Stimulated activated naive CD8-positive, alpha-beta T cell treated with anti-CD3 and anti-CD28 coated beads, Interleukin-15, Interleukin-2, amounts not matched to agents 100 U/mL and 50 U/mL, for 24 hours (primary cell): ENCODE measurements around the gene GAS7.

Source experiments
- ATAC-seq: fragments of 150-1000 bp; cut with Tn5 transposase; one replicate; pipeline ENCODE4 v1.10.0; 2021
- DNase-seq: peaks from one replicate; pipeline ENCODE4 v3.0.0; 2021

The GAS7 gene

DNA sequence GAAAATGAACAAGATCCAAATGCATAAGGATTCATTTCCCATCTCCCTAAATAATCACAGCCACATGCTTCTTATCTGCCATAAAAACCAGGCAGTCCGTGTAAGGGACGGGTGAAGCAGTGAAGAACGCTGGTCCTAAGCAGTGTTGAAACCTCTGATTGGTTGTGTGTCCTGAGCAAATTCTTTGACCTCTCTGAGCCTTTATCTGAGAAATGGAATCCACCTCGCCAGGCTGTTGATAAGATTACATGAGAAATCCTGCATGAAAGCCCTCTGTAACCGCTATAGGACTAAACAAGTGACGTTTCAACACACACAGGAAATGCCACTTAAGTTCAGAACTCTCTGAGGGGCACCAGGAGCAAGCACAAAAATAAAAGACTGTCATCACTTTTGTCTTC is 26.8 kb downstream of the GAS7 start:
- ATAC-seq (peak; percentile 51), DNase-seq (no peak)

DNA sequence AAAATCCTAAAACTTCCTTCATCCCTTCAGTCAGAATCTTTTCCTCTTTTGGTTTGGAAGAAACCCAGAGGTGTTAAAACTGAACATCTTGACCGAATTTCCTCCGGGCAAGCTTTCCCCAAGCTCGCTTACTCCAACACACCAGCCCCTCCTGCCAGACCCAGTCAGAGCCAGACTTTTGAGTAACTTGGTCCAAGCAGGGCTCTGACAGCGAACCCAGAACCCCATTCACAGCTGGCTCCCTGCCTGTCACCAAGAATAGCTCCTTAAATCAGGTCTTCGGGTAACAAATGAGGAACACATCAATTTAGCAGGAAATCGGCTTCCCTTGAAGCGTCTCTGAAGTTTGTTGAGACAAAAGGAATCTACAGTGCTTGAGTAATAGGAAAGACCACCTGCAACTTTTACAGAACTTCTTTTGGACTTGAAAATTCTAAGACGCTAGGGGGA is 27.3 kb downstream of the GAS7 start:
- DNase-seq = no peak
- no peak for ATAC-seq

DNA sequence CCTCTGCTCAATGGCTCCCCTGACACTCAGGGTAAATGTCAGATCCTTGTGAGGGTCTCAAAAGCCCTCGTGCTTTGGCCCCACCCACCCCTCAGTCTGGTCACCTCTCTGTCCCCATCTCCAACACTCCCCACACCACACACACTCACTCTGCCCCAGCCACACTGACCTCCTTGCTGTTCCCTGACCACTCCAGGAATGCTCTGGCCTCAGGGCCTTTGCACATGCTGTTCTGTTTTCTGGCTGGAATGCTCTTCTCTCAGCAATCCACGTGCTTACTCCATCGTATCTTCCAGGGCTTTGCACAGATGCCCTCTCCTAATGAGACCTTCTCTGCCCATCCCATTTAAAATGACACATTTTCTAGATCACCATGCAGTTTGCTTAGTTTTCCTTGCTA is 28.2 kb downstream of the GAS7 start:
- no peak for ATAC-seq

DNA sequence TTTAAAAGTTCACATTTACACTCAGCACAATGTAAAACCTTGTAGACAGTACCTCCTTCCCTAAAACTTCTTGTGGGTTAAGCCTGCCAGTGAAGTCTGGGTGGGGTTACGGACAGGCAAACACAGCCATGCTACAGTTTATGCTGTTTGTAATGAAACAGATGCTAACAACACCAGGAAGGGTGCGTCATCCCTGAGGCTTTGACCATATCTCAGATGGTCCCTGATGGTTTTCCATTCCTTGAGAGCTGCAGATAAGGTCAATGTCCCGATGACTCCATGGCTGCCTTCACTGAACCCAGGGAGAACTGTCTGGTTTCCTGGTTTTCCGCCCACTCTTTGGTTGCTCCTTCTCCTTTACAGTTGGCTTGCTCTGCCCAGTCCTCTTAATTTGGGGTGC is 29.1 kb downstream of the GAS7 start:
- no peak for ATAC-seq
- no peak for DNase-seq

More for the DNA sequence above, 28.2 kb downstream of the GAS7 start:
- DNase-seq = no peak

DNA sequence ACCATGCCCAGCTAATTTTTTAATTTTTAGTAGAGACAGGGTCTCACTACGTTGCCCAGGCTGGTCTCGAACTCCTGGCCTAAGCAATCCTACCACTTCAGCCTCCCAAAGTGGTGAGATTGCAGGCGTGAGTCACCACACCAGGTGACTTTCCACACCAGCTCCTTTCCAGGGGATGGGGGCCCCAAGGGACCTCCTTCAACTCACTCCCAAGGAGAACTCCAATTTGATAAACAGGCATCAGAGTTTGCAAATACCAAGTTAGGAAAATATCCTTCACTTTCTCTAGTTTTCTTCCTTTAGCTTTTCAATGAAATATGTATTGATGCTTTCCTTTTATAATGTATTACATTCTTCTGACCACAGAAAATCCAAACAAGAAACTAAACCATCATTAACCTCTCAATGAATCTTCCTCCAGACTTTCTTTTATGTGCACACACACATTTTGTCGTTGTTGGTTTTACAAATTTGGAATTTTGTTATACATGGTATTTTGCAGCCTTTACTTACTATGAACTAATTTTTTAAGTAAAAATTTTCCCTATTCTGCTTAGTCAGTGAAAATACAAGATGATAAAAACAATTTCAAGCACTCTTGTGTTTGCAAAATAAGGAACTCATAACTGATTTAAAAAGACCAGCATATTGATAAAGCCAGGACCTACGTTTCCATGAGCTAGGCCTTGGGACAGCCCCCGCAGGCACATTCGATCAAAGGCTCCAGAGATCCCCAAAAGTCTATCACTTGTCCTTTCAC is 32.0 kb downstream of the GAS7 start:
- no peak for ATAC-seq
- DNase-seq = no peak

DNA sequence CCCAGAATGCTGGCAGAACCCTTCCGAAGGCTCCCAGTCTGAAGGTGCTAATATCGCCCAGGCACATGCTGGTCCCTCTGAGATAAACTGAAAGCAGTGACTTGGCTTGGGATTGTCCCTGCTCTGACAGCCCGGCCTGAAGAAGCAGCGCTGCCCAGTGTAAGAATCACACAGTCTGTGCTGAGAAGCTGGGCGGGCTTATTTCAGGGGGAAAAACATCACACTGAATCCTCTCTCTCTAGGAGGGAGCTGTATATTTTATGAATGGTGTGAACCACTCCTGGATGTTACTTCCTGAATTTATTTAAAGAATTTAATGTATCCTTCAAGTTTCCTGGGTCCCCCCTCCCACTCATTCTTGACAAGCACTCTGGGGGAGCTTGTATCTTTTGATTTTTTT is 36.3 kb downstream of the GAS7 start:
- ATAC-seq = peak; percentile 59
- no peak for DNase-seq

DNA sequence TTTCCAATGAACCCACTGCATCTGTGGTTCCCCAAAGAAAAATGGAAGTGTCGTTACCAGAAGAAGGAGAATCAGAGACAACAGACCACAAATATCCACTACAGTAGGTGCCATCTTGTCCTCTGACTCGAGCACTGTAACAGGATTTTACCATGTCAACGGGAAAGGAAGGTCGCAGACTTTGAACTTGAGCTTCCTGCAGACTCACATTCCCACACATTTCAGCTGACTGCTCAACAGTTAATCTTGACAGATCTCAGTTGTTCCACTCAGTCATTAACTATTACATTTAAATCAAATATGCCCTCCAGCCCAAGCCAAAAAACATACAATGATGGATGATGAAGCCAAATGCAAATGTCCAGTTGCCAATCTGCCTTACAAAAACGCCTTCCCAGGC is 37.0 kb downstream of the GAS7 start:
- no peak for DNase-seq
- ATAC-seq = no peak

DNA sequence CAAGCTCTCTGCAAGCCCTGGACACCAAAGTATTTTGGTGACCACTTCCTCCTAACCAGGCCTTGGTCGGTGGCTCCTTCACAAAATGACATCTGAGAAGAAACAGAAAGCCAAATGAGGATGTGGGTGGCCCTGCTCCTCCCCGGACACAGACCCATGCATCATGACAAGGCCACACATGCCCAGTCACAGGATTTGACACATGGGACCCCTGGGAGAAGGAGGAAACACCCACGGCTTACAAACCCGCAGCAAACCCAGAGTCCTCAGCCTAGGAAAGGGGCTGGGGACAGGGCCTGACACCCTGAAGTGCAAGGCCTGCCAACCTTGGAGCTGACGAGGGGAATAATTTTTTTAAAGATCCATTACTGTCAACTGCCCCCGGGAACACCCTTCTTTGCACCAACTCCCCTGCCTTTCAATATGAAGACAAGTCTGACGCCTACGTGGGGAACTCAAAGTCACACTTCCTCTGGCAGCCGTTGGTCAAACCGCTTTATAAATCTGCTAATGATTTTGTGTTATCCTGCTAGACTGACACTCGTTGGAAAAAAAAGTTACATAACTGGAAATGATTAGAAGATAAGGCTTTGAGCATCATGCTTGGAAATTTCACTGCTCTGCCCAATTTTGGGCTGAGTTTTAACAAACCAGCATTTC is 41.3 kb downstream of the GAS7 start:
- ATAC-seq = peak; percentile 50

DNA sequence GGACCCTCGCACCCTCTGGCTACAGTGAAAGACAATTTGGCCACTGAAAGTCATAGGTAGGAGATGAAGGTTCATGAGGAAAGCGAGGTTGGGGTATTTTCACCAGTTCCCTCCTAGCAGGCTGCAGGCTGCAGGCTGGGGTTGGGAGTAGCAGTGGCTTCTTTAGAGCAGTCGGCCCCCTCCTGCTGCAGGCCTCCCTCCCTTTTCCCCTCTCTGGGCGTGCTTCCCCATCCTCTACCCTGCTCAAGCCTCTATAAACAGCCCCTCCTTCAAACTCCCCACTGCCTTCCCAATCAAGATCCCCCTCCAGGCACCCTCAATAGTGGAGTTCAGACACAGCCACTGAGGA is 41.8 kb downstream of the GAS7 start:
- DNase-seq (no peak), ATAC-seq (no peak)

More for the DNA sequence above, 41.3 kb downstream of the GAS7 start:
- peak; percentile 32 for DNase-seq

DNA sequence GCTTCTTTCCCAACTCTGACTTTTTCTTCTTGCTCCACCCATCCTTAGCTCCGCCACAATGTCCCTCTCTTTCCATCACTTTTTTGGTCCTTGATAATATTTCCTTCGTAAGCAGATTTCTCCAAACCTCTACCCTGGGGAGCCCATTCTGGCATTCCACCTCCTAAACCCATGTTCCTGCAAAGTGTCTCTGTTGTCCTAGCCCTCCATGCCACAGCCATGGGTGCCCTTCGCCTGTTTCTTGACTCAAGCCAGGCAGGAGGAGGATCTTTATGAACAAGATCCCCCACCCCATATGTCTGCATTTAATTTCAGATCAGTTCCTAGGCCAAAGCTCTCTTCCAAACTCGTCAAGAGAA is 42.4 kb downstream of the GAS7 start:
- DNase-seq (no peak), ATAC-seq (no peak)

DNA sequence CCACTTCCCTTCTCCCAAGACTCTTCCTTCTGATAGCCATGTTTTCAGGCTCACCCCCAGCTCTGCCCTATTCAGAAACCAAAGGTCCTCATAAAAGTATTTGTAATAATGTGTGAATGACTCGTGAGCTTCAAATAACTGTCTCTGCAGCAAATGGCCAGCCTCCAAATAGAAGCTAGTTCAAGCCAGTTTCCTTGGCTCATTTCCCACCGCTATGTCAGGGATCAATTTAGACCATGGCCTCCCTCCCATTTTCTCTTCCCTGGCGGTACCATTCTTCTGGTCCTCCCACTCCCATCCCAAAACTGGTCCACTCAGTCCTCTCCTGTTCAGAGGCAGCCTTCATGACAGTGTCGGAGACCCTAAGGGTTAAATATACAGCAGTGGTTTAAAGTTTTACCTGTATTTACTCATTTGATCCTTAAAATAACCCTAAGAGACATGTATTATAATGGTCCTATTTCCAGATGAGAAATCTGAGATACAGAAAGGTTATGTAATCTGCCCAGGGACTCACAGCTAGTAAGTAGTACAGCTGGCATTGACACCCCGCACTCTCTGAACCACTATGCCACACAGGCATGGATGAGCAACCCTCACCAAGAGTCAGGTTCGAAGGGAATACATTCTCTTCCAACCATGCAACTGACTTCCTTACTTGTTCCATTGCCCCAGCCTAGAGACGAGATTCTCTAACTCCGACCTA is 42.9 kb downstream of the GAS7 start:
- DNase-seq = no peak
- ATAC-seq = no peak

DNA sequence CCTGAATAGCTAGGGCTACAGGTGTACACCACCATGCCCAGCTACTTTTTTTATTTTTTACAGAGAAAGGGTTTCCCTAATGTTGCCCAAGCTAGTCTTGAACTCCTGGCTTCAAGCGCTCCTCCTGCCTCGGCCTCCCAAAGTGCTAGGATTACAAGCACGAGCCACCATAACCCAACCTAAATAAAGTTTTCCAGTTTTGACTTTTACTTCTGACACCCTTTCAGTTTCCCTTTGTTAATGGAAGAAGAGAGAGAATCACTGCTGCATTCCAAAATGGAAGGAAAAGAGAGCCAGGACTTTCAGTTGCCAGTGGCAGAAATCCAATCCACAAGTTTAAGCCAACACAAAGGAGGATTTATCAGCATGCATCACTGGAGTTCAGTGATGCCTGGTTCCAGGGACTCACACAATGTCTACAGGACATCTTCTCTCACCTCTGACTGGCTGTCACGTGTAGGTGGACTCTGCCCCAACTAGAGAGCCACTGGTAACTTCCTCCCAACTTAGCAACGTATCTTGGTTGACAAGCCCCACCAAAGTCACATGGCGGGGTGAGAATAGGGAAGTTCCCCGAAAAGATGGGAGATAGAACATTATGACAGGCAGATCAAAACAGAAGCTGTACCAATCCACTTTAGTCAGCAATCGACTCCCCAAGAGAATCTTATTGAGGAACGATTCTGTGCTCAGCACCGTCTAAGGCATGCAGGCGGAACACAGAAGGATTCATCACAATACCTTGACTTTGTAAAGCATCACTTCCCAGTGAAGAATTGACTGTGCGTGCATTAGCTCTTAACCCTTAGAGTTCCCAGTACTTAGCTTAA is 46.5 kb downstream of the GAS7 start:
- ATAC-seq (peak; percentile 48), DNase-seq (no peak)

DNA sequence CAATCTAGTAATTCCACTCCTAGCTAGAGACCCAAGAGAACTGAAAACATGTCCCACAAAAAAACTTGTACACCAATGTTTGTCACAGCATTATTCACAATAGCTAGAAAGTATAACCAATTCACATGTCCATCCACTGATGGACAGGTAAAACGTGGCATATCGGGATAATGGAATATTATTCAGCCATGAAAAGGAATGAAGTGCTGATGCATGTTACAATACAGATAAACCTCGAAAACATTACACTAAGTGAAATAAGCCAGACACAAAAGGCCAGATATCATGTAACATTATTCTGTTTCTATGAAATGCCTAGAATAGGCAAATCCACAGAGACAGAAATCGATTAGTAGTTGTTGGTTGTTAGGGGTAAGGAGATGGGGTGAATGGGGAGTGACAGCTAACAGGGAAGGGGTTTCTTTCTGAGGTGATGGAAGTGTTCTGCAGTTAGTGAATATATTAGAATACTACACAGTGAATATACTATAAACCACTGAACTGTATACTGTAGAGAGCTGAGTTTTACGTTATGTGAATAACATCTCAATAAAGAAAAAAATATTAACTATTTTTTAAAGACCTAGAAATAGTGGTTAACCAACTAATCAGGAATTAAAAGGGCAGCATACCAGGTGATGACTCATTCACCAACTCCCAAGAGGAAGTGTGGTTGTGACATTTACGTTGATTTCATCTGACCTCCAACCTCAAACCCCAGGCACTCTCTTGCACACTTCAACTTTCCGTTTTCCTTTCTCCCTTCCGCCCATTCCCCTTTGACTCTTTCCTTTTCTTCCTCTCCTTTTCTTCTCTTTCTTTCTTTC is 48.6 kb downstream of the GAS7 start:
- ATAC-seq (peak; percentile 67), DNase-seq (peak; percentile 31)

DNA sequence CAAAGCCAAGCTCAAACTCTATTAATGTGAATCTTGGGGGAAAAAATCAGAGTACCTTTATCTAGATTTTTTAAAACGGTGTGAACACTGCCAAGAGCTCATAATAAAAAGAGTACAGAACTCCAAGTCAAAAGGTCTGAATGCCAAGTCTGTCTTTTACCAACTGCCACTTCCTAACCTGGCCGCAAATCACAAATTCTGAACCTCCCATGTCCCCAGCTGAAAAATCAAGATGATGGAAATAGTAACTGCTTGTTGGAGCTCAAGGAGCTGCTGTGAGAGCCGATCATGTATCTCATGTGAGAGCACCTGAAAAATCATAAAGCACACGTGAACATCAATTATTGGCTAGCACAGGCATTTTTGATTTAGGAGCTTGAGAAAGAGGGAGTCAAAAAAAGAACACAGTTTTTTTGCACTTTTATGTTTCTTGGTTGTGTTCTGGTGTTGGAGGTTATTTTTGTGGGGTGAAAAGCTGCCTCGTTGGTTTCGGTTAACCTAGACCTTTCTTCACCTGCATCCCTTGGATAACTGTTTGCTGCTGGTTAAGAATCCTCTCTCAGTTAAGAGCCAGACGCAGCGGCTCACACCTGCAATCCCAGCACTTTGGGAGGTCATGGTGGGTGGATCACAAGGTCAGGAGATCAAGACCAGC is 50.5 kb downstream of the GAS7 start:
- ATAC-seq (no peak), DNase-seq (no peak)

DNA sequence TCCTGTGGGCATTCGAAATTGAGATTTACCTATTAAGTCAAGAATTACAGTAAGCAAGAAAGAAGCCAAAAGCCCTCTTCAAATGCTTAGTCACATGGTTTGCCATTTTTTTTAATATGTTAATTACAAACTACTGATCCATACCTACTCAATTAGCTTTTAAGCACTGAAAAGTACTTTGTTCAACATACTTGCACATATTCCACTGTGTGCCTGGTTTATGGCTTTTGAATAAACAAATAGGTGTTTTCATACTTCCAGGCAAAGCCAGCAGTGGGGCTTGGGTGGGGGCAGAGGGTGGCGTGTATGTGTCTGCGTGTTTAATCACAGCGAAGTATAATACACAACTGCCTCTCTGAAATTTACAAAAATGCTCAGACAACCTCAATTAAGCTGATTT is 51.4 kb downstream of the GAS7 start:
- no peak for DNase-seq
- ATAC-seq = no peak

DNA sequence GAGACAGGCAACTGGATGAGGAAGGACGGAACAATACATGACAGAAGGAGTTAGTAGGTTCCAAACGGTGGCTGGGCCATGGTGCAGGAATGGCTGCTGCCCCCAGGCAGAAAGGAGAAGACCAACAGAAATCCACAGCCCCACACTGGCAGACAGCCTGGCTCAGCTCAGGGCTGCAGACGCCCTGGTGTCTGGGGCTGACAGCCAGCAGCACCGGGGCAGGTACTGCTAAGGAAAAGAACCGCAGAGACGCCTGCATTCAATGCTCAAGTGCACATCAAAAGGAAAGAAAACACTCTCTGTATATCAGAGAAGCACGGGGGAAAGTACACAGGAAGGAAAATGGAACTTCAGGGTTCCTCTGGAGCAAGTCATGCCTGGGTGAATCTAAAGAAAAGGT is 53.4 kb downstream of the GAS7 start:
- peak; percentile 16 for ATAC-seq
- DNase-seq = no peak

DNA sequence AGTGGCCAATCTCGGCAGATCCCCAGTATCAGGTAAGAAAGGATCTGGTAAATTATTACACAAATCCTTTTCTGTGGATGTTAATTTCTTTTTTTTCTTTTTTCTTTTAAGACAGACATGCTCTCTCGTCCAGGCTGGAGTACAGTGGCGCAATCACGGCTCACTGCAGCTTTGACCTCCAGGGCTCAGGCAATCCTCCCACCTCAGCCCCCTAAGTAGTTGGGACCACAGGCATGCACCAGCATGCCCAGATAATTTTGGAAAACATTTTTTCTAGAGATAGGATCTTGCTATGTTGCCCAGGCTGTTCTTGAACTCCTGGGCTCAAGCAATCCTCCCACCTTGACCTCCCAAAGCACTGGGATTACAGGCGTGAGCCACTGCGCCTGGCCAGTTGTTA is 54.0 kb downstream of the GAS7 start:
- ATAC-seq (no peak), DNase-seq (no peak)

DNA sequence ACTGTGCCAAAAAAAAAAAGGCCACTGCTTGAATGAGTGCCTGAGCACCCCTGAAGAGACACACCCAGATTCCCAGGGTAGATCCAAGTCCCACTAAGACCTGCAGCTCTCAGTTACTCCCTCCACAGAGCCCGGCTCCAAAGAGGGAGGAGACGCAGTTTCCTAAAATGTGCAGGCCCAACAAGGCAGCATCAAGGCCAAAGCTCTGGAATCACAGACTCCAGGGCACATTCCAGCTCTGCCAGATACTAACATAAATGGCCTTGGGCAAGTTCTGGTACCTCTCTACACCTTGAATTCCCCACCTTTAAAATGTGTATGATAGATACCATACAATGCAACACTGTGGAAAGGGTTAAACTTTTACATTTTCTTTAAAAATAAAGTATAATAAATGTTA is 57.0 kb downstream of the GAS7 start:
- DNase-seq = no peak
- ATAC-seq = no peak

DNA sequence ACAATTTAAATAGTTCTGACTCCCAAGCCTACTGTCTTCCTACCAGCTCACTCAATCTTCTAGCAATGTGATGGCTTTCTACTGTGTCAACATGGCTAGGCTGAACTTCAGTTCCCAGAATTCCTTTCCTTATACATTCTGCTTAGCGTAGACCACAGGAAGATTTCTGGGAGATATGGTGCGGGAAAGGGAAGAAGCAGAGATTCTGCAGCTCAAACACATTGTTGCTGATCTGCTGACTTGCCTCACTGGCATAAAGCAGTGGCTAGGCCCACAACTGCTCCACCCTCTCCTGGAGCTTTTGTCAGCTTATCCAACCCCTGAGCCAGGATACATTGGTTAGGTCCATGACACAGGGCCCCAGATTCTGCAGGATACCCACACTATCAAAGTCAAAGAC is 58.8 kb downstream of the GAS7 start:
- no peak for ATAC-seq

DNA sequence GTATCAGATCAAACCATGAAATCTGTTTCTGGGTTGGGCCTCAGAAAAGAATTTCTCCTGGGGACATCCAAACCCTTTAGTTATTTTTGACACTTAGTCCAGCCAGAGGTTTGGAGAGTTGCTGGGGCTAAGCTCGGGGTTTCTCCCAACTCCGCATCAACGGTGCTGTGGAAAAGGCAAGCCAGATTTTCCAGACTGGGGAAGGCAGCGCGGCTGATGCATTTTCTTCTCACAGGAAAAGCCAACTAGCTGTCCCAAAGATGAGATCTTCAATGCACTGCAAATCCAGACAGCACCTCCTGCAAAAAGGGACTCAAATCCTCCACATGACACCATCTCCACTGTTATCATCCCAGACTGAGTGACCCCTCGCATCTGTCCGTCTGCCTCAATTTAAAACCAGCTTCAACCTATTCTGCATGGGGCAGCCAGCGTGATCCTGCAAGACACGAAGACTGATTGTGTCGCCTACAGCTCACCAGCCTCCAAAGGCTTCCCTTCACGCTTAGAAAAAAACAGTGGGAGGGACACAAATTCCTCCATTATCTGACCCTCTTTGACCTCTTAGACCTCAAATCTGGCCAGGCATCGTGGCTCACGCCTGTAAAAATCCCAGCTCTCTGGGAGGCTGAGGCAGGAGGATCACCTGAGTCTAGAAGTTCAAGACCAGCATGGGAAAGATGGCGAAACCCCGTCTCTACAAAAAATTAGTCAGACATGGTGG is 62.0 kb downstream of the GAS7 start:
- DNase-seq (no peak), ATAC-seq (no peak)

More for the DNA sequence above, 58.8 kb downstream of the GAS7 start:
- DNase-seq = no peak
